ENCODE results near the gene CRYL1. TPM values are rescaled to one million over a fixed set of nuclear protein-coding genes. Genes with fewer than 3 reads are reported as not detected.

Gene CRYL1
- total and polyA plus RNA-seq, 2 of the 13 experiments (the other 11 are each of a cell fraction or from before 2014, with no cell fraction given), result 57.2 to 115 TPM

DNA sequence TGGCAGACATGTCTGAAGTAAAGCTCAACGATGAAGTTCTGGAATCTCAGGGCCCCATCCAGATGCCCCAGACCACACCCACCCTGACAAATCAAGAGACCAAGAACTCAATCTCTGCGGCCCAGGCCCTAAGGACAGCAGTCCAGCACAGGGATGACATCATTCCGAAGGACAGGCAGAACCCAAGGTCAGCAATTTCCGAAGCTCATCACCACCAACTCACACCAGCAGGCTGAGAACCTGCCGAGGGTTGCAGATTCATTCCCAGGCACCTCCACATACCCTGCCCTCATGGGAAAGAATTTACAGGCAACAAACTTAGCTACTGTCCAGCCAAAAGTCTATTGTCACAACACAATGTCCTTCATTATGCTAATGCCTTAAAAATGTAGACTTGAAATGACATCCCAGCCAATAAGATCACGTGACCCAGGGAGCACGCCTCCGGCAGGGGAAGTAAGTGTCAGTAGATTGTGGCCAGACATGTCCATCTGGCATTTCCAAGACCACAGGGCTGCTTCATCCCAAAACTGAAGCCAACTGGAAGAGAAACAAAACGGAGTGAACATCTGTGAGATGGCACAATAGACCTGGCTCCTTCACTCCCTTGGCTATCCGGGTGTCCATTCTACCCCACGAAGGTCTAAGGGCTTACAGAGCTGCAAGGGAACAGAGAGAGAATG, 98.8 kb downstream of the CRYL1 start:
- no peak for FAIRE-seq
- no peak for DNase-seq (ENCODE audit: low spot score)
- ChIA-PET CTCF (ENCODE audit: low intra/inter-chr PET ratio, low total read pairs) (no interaction called here), POLR2A (no interaction called here)
- Histone ChIP-seq H3K9ac (ENCODE audit: insufficient read depth, low read depth, low read length) (no peak overlapping the region), H3K4me2 (ENCODE audit: low read depth, low read length) (no peak overlapping the region), H3K36me3 (replicated peaks in 1 of 2; ENCODE audit: control insufficient read depth in 1 of 2, insufficient read depth in 2 of 2, low read length in 2 of 2) (peaks cover 2 to 25% of the 10 kb centered on the region in 2 experiments; a peak in 4 of 5 replicates), H3K4me1 (ENCODE audit: insufficient read depth, low read length) (no peaks in the 10 kb centered on the region), H4K20me1 (ENCODE audit: insufficient read depth, low read length) (no peaks in the 10 kb centered on the region), H3K9me3 (ENCODE audit: low read length) (no peaks in the 10 kb centered on the region), H3K79me2 (ENCODE audit: insufficient read depth, low read length) (no peaks in the 10 kb centered on the region), H3K27ac (ENCODE audit: extremely low read length, insufficient read depth, low read length) (no peak overlapping the region), H3K4me3 (replicated peaks in 1 of 3; ENCODE audit: insufficient read depth in 1 of 3, low read depth in 2 of 3, low read length in 3 of 3) (no peak overlapping the region), H2AFZ (ENCODE audit: low read length) (no peak overlapping the region), H3K27me3 (ENCODE audit: control insufficient read depth in 1 of 2, insufficient read depth in 2 of 2, low read length in 2 of 2) (no peaks in the 10 kb centered on the region)
- 98% methylated on average over 10 of the region's 11 CpGs for WGBS (ENCODE audit: low lambda C conversion rate)
- no TSS peak for BruUV-seq (replicated peaks)
- in situ Hi-C loops (cut with HindIII; ENCODE audit: extremely low pct_ligation_motif_present, low pct_unique_long_range_greater_than_20kb) (no loop called here), intact Hi-C loops (cut with micrococcal nuclease; ENCODE audit: unreplicated experiment) (no loop called here)
- TF ChIP-seq ATF7 (IDR thresholded peaks at IDR 0.05), result peak; percentile 73
- TF ChIP-seq ATF7 (CRISPR knock-in tag; IDR thresholded peaks at IDR 0.05), result no peak
- peak; percentile 4 to 33; a peak in 1 of 4 replicates for TF ChIP-seq MAFK (conservative IDR thresholded peaks at IDR 0.05 in 1 of 2, IDR thresholded peaks at IDR 0.05 in 1 of 2; ENCODE audit: low read length in 2 of 2)
- TF ChIP-seq ZNF17 (CRISPR knock-in tag; IDR thresholded peaks at IDR 0.05), result no peak
- no peak for ATAC-seq

DNA sequence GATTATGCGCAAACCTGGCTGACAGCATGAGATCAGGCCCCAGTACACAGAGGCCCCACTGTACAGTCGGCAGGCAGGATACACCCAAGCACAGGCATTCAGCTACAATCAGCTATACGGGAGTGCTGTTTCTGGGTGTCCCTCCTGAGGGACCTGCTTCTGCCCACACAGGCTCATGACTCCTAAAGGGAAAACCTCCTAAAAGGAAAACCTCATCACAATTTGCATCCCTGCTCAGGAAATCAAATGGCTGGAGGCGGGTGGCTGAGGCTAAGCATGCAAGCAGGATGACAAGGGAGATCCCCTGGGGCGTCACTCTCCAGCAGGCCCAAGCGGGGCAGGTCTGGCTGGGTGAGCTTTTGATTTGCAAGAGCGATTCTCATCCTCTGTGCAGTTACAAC, 99.8 kb downstream of the CRYL1 start:
- Histone ChIP-seq H3K79me2 (ENCODE audit: insufficient read depth, low read length) (no peaks in the 10 kb centered on the region), H4K20me1 (ENCODE audit: insufficient read depth, low read length) (no peaks in the 10 kb centered on the region), H3K4me3 (replicated peaks in 1 of 3; ENCODE audit: insufficient read depth in 1 of 3, low read depth in 2 of 3, low read length in 3 of 3) (no peak overlapping the region), H3K4me2 (ENCODE audit: low read depth, low read length) (no peak overlapping the region), H3K36me3 (replicated peaks in 1 of 2; ENCODE audit: control insufficient read depth in 1 of 2, insufficient read depth in 2 of 2, low read length in 2 of 2) (peaks cover 0 to 20% of the 10 kb centered on the region in 2 experiments; a peak in 4 of 5 replicates), H2AFZ (ENCODE audit: low read length) (no peak overlapping the region), H3K9ac (ENCODE audit: insufficient read depth, low read depth, low read length) (no peak overlapping the region), H3K9me3 (ENCODE audit: low read length) (no peaks in the 10 kb centered on the region), H3K27me3 (ENCODE audit: control insufficient read depth in 1 of 2, insufficient read depth in 2 of 2, low read length in 2 of 2) (no peaks in the 10 kb centered on the region), H3K4me1 (ENCODE audit: insufficient read depth, low read length) (no peaks in the 10 kb centered on the region), H3K27ac (ENCODE audit: extremely low read length, insufficient read depth, low read length) (no peak overlapping the region)
- BruUV-seq (replicated peaks), result no TSS peak
- FAIRE-seq (no peak), DNase-seq (ENCODE audit: low spot score) (no peak), ATAC-seq (no peak)
- intact Hi-C loops (cut with micrococcal nuclease; ENCODE audit: unreplicated experiment), result no loop called here
- in situ Hi-C loops (cut with HindIII; ENCODE audit: extremely low pct_ligation_motif_present, low pct_unique_long_range_greater_than_20kb), result no loop called here
- 96% methylated on average over 6 of the region's 7 CpGs for WGBS (ENCODE audit: low lambda C conversion rate)
- CTCF ChIA-PET (ENCODE audit: low intra/inter-chr PET ratio, low total read pairs), result no interaction called here
- POLR2A ChIA-PET, result no interaction called here
- no peak for TF ChIP-seq NFATC3 (CRISPR knock-in tag; IDR thresholded peaks at IDR 0.05)
- no peak for TF ChIP-seq ZKSCAN5 (CRISPR knock-in tag; IDR thresholded peaks at IDR 0.05)
- TF ChIP-seq ZNF678 (CRISPR knock-in tag; IDR thresholded peaks at IDR 0.05), result no peak
- TF ChIP-seq ZFP1 (CRISPR knock-in tag; IDR thresholded peaks at IDR 0.05), result no peak
- TF ChIP-seq, protein P1, sequence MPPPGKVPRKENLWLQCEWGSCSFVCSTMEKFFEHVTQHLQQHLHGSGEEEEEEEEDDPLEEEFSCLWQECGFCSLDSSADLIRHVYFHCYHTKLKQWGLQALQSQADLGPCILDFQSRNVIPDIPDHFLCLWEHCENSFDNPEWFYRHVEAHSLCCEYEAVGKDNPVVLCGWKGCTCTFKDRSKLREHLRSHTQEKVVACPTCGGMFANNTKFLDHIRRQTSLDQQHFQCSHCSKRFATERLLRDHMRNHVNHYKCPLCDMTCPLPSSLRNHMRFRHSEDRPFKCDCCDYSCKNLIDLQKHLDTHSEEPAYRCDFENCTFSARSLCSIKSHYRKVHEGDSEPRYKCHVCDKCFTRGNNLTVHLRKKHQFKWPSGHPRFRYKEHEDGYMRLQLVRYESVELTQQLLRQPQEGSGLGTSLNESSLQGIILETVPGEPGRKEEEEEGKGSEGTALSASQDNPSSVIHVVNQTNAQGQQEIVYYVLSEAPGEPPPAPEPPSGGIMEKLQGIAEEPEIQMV (CRISPR knock-in tag; IDR thresholded peaks at IDR 0.05; ENCODE audit: low read depth), result no peak
- TF ChIP-seq HOXA9 (CRISPR knock-in tag; IDR thresholded peaks at IDR 0.05; ENCODE audit: borderline replicate concordance), result no peak
- TF ChIP-seq RBM22 (optimal IDR thresholded peaks at IDR 0.05; ENCODE audit: low read length), result no peak
- TF ChIP-seq, protein P2, sequence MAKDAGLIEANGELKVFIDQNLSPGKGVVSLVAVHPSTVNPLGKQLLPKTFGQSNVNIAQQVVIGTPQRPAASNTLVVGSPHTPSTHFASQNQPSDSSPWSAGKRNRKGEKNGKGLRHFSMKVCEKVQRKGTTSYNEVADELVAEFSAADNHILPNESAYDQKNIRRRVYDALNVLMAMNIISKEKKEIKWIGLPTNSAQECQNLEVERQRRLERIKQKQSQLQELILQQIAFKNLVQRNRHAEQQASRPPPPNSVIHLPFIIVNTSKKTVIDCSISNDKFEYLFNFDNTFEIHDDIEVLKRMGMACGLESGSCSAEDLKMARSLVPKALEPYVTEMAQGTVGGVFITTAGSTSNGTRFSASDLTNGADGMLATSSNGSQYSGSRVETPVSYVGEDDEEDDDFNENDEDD (CRISPR knock-in tag; IDR thresholded peaks at IDR 0.05; ENCODE audit: borderline replicate concordance), result no peak
- no peak for TF ChIP-seq ZNF629 (CRISPR knock-in tag; conservative IDR thresholded peaks at IDR 0.05)
- TF ChIP-seq ZNF660 (CRISPR knock-in tag; IDR thresholded peaks at IDR 0.05; ENCODE audit: borderline replicate concordance, low read depth), result no peak
- TF ChIP-seq GATAD2A (CRISPR knock-in tag; IDR thresholded peaks at IDR 0.05), result no peak

Data from HepG2 (cell line).